BE2C (cell line): ENCODE measurements around the gene DUS1L.

ENCODE experiments used
- DNase-seq: peaks from one replicate; pipeline ENCODE4 v3.0.0-alpha.2; 2020
- H3K27me3 ChIP-seq: fragments of 250-450 bp; sonication (Bioruptor Pico); 2 replicates; pipeline ENCODE4 v1.5.1; 2020; ENCODE audit warnings: mild to moderate bottlenecking
- H3K36me3 ChIP-seq: fragments of 250-450 bp; sonication (Bioruptor Pico); 2 replicates; pipeline ENCODE4 v1.5.1; 2020; ENCODE audit warnings: mild to moderate bottlenecking
- H3K4me1 ChIP-seq: fragments of 250-450 bp; sonication (Bioruptor Pico); 2 replicates; pipeline ENCODE4 v1.5.1; 2020
- H3K4me3 ChIP-seq: 2 replicates; pipeline ENCODE4 v1.5.1; 2011; ENCODE audit warnings: low read depth, low read length
- H3K9me3 ChIP-seq: fragments of 250-450 bp; sonication (Bioruptor Pico); 2 replicates; pipeline ENCODE4 v1.5.1; 2020
- TF ChIP-seq, protein P1 (sequence below): IDR thresholded peaks from 2 replicates; pipeline ENCODE4 v1.5.1; 2012; ENCODE audit warnings: mild to moderate bottlenecking, low read depth, low read length

DUS1L gene

DNA sequence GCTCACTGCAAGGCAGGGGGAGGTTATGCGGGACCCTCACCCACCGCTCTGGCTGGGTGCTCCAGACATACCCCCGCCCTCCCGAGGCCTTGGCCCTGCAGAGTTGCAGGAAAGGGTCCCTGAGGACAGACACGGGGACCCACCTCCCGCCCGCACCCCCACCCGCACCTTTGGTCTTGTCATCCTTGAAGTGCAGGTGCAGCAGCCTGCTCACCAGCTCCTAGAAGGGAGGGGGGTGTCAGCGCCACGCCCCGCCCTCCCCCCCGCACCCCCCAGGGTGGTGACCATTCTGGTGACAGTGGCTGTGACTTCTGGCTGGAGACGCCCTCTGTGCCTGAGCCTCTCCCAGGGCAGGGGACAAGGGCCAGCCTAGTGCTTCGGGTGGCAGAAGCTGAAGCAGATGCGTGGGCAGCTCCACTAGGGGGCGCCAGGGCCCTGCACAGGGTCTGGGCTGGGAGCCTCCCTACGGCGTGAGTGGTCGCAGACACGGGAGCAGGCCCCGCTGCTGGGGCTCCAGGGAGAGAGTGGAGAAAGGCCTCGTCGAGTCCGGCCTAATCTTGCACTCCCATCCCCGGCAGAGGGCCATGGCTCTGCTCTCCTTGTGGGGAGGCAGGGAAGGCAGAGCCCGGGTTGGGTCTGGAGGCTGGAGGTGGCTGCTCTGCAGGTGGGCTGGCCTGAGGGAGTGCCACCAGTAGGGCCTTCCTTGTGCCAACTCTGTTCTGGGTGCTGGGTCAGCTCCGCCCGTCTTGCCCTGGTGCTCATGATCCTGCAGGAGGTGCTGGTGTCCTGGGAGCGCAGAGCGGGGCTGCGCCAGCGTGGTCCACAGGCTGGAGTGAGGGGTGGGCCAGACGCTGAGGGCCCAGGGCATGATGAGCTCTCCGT, 45.7 kb downstream of the DUS1L start:
- peaks cover 4% of the 10 kb centered on the region for H3K4me1 ChIP-seq

GRCh38 chr17:82018989-82019689, 46.5 kb downstream of the DUS1L start:
- Histone ChIP-seq H3K4me1 (peaks cover 8% of the 10 kb centered on the region), H3K27me3 (no peaks in the 10 kb centered on the region), H3K9me3 (no peaks in the 10 kb centered on the region), H3K36me3 (peaks cover 4% of the 10 kb centered on the region; the same call in 1 of the 2 replicates), H3K4me3 (no peak overlapping the region)
- DNase-seq: no peak
- TF ChIP-seq, protein P1, sequence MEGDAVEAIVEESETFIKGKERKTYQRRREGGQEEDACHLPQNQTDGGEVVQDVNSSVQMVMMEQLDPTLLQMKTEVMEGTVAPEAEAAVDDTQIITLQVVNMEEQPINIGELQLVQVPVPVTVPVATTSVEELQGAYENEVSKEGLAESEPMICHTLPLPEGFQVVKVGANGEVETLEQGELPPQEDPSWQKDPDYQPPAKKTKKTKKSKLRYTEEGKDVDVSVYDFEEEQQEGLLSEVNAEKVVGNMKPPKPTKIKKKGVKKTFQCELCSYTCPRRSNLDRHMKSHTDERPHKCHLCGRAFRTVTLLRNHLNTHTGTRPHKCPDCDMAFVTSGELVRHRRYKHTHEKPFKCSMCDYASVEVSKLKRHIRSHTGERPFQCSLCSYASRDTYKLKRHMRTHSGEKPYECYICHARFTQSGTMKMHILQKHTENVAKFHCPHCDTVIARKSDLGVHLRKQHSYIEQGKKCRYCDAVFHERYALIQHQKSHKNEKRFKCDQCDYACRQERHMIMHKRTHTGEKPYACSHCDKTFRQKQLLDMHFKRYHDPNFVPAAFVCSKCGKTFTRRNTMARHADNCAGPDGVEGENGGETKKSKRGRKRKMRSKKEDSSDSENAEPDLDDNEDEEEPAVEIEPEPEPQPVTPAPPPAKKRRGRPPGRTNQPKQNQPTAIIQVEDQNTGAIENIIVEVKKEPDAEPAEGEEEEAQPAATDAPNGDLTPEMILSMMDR: no peak

More for the DNA sequence above, 45.7 kb downstream of the DUS1L start:
- DNase-seq: peak; percentile 86
- TF ChIP-seq, protein P1: peak; percentile 84
- H3K4me3 ChIP-seq: no peak overlapping the region
- H3K36me3 ChIP-seq: peaks cover 4% of the 10 kb centered on the region; the same call in 1 of the 2 replicates
- H3K27me3 ChIP-seq: no peaks in the 10 kb centered on the region
- no peaks in the 10 kb centered on the region for H3K9me3 ChIP-seq

DNA sequence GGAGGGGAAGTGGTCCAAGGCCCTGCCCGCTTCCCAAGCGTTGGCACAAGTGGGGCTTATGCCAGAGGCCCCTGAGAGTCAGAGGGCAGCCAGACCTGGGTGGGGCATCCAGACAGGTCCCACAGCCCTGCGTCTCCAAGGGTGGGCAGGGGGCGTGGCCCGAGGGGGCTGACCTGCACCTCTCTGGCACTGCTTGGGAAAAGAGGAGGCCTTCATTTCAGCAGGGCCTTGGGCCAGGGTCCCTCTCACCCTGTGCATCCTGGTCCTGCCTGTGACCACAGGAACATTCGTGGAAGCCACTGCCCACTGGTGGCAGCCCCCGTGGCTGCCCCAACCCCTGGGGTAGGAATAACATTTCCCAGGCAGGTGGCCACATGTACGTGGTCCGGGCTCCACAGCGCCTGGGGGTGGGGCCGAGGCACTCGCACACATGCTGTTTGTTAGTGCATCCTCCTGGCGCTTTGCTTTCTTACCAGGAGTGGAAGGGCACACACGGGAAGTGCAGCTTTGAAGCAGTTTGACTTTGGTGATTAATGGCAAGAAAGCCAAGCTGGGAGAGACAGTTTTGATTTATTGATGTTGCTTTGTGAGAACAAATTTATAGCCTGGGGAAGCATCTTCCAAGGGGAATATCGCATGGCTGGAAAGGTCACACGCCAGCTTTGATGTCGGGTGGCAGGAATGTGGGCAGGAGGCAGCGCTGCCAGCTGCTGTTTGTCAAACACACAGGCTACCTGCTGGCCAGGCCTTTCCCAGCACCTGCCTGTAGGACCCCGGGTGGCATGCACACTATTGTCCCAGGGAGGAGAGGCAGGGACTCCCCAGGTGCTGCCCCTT, 47.2 kb downstream of the DUS1L start:
- no peak for DNase-seq
- Histone ChIP-seq H3K36me3 (peaks cover 4% of the 10 kb centered on the region; the same call in 1 of the 2 replicates), H3K27me3 (no peaks in the 10 kb centered on the region), H3K9me3 (no peaks in the 10 kb centered on the region), H3K4me1 (peaks cover 16% of the 10 kb centered on the region), H3K4me3 (no peak overlapping the region)
- TF ChIP-seq, protein P1: no peak

GRCh38 chr17:82017612-82018151, 47.9 kb downstream of the DUS1L start:
- no peaks in the 10 kb centered on the region for H3K9me3 ChIP-seq
- no peak for DNase-seq
- no peaks in the 10 kb centered on the region for H3K27me3 ChIP-seq
- H3K36me3 ChIP-seq: peaks cover 4% of the 10 kb centered on the region; the same call in 1 of the 2 replicates
- peaks cover 21% of the 10 kb centered on the region for H3K4me1 ChIP-seq
- TF ChIP-seq, protein P1: no peak
- H3K4me3 ChIP-seq: no peak overlapping the region

DNA sequence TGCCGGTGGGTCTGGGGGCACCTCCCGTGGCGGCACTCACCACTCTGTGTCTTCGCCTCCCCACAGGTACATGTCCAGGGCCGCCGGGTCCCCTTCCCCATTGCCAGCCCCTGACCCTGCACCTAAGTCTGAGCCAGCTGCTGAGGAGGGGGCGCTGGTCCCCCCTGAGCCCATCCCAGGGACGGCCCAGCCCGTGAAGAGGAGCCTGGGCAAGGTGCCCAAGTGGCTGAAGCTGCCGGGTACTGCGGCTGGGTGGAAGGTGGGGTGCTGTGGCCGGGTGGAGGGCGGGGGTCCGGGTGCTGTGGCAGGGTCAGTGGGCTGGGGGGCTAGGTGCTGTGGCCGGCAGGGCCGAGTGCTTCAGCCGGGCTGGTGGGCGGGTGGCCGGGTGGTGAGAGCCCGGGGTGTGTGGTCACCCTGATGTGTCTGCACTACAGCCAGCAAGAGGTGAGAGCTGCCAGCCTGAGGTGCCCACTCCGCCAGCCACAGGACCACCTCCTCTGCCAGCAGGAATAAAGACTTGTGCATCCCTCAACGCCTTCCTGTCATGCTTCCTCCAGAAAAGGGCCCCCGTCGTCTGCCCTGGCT, 48.6 kb downstream of the DUS1L start:
- H3K4me3 ChIP-seq: no peak overlapping the region
- peaks cover 6% of the 10 kb centered on the region; the same call in 1 of the 2 replicates for H3K36me3 ChIP-seq
- TF ChIP-seq, protein P1: no peak
- H3K4me1 ChIP-seq: peaks cover 27% of the 10 kb centered on the region
- H3K9me3 ChIP-seq: no peaks in the 10 kb centered on the region
- no peak for DNase-seq
- no peaks in the 10 kb centered on the region for H3K27me3 ChIP-seq
